B cell (primary cell): Measurements from ENCODE around the gene ATP5F1A. TPM values are rescaled to one million over a fixed set of nuclear protein-coding genes. Genes with fewer than 3 reads are reported as not detected.

ENCODE experiments used
- ATAC-seq: fragments of 200-7000 bp; cut with Tn5 transposase; one replicate; pipeline ENCODE4 v1.10.0; 2021; ENCODE audit warnings: low read depth, mild to moderate bottlenecking, moderate number of reproducible peaks, moderate library complexity
- CTCF ChIA-PET: fragments of 350-600 bp; sonication (Branson Sonifier 250); formaldehyde crosslinking; loops from one replicate; lab custom pipeline; 2021; ENCODE audit warnings: antibody characterized with exemption, inconsistent platforms; lab: Charles Lee
- POLR2A ChIA-PET: fragments of 350-600 bp; sonication (Branson Sonifier 250); formaldehyde crosslinking; loops from one replicate; lab custom pipeline; 2021; ENCODE audit warnings: antibody characterized with exemption; lab: Charles Lee
- DNase-seq: peaks from one replicate; pipeline ENCODE4 v3.0.0; 2013
- H2AFZ ChIP-seq: 2 replicates; pipeline ENCODE4 v1.6.1; 2012; ENCODE audit warnings: mild to moderate bottlenecking, low read depth, low read length; ENCODE audit not compliant: insufficient read depth, poor library complexity, severe bottlenecking
- H3K27ac ChIP-seq, 2 donors: 1 replicate in 1 of 2; 2 replicates in 1 of 2; pipeline ENCODE4 v1.5.1; 2012 to 2013; ENCODE audit warnings: low read length in 2 of 2, mild to moderate bottlenecking in 2 of 2, moderate library complexity in 1 of 2
- H3K27me3 ChIP-seq, 4 experiments: fragments of 200-600 bp in 1 of 4; sonication (generic) in 1 of 4; replicated peaks in 1 of 4; 1 replicate in 2 of 4; 2 replicates in 2 of 4; pipeline versions ENCODE4 v1.6.1 to v1.7.0; 2013 to 2016; ENCODE audit warnings: low read length in 3 of 4, mild to moderate bottlenecking in 2 of 4, mixed read lengths in 1 of 4, moderate library complexity in 1 of 4; ENCODE audit not compliant: insufficient read depth in 4 of 4, control insufficient read depth in 3 of 4; ENCODE audit errors: control extremely low read depth in 1 of 4
- H3K36me3 ChIP-seq, 2 experiments: replicated peaks in 1 of 2; 1 replicate in 1 of 2; 2 replicates in 1 of 2; pipeline versions ENCODE4 v1.6.1 to v1.7.1; 2013; ENCODE audit warnings: low read length in 1 of 2; ENCODE audit not compliant: insufficient read depth in 2 of 2, control insufficient read depth in 1 of 2; ENCODE audit errors: control extremely low read depth in 1 of 2, extremely low read depth in 1 of 2
- H3K4me1 ChIP-seq, 2 donors: fragments of 200-600 bp in 1 of 2; sonication (generic) in 1 of 2; 1 replicate in 1 of 2; 2 replicates in 1 of 2; pipeline versions ENCODE4 v1.5.1 to v1.6.1; 2013 to 2017; ENCODE audit warnings: low read length in 2 of 2; ENCODE audit not compliant: control insufficient read depth in 2 of 2, insufficient read depth in 2 of 2
- H3K4me2 ChIP-seq: replicated peaks from 2 replicates; pipeline ENCODE3; 2012; ENCODE audit warnings: mild to moderate bottlenecking, low read depth, low read length; ENCODE audit not compliant: poor library complexity, severe bottlenecking
- H3K4me3 ChIP-seq, 5 experiments: fragments of 200-600 bp in 1 of 5; sonication (generic) in 1 of 5; 1 replicate in 3 of 5; 2 replicates in 2 of 5; pipeline versions ENCODE4 v1.5.1 to v1.7.0; 2011 to 2016; ENCODE audit warnings: low read length in 4 of 5, mild to moderate bottlenecking in 4 of 5, low read depth in 2 of 5, control low read depth in 1 of 5, moderate library complexity in 1 of 5; ENCODE audit not compliant: insufficient read depth in 1 of 5; ENCODE audit errors: control extremely low read depth in 1 of 5, extremely low read depth in 1 of 5
- H3K79me2 ChIP-seq: fragments of 200-600 bp; sonication (generic); one replicate; pipeline ENCODE4 v1.6.0; 2016; ENCODE audit warnings: low read length; ENCODE audit not compliant: control insufficient read depth, insufficient read depth
- H3K9ac ChIP-seq: fragments of 200-600 bp; sonication (generic); 2 replicates; pipeline ENCODE4 v1.6.1; 2017; ENCODE audit warnings: mild to moderate bottlenecking, low read length, moderate library complexity
- H3K9me3 ChIP-seq, 3 donors: one replicate each; pipeline versions ENCODE4 v1.6.1 to v1.7.1; 2013; ENCODE audit warnings: low read length in 2 of 3; ENCODE audit not compliant: control insufficient read depth in 2 of 3, insufficient read depth in 1 of 3; ENCODE audit errors: control extremely low read depth in 1 of 3
- H4K20me1 ChIP-seq: 2 replicates; pipeline ENCODE4 v1.6.0; 2012; ENCODE audit warnings: mild to moderate bottlenecking, low read length; ENCODE audit not compliant: insufficient read depth, control insufficient read depth, poor library complexity, severe bottlenecking
- H3K27ac Mint-ChIP-seq: one replicate; pipeline ENCODE4 v1.8.0; 2021; ENCODE audit warnings: mixed read lengths
- H3K27me3 Mint-ChIP-seq: one replicate; pipeline ENCODE4 v1.8.0; 2021; ENCODE audit warnings: mixed read lengths
- H3K4me1 Mint-ChIP-seq: one replicate; pipeline ENCODE4 v1.8.0; 2021; ENCODE audit warnings: mixed read lengths
- H3K4me3 Mint-ChIP-seq: one replicate; pipeline ENCODE4 v1.8.0; 2021; ENCODE audit warnings: mixed read lengths
- H3K9me3 Mint-ChIP-seq: one replicate; pipeline ENCODE4 v1.8.0; 2022; ENCODE audit warnings: mixed read lengths; ENCODE audit not compliant: insufficient read depth
- EZH2 ChIP-seq: IDR thresholded peaks from 2 replicates; pipeline ENCODE4 v1.6.1; 2012; ENCODE audit warnings: borderline replicate concordance, low read depth, mild to moderate bottlenecking, moderate library complexity, low read length; ENCODE audit not compliant: insufficient read depth, poor library complexity, severe bottlenecking
- WGBS: methylation state at CpG from one replicate; pipeline ENCODE4 v1.1.5; 2013; ENCODE audit warnings: missing lambda C conversion rate; ENCODE audit not compliant: insufficient coverage; 5-methylcytosine and 5-hydroxymethylcytosine counted together
- intact Hi-C: fragments of 100-400 bp; cut with micrococcal nuclease; formaldehyde crosslinking; loops from one replicate; pipeline ENCODE4 v1.10.0; 2022
- polyA plus RNA-seq: library from polyadenylated mRNA; depleted of rRNA; stranded (reverse); fragments of >200 nt; gene quantifications from 2 replicates; pipeline ENCODE4 v1.2.3, GENCODE V29; 2012
- total RNA-seq, 2 donors: library from RNA; stranded (reverse); fragments of 120-200 nt in 1 of 2; gene quantifications; 1 replicate in 1 of 2; 2 replicates in 1 of 2; pipeline versions ENCODE4 v1.2.3 to v1.2.4, GENCODE V29; 2013 to 2022
- TF ChIP-seq, protein P1 (sequence below): fragments of 200-600 bp; IDR thresholded peaks from one replicate; pipeline ENCODE4 v1.8.0; 2022; ENCODE audit warnings: antibody characterized with exemption, mild to moderate bottlenecking

The ATP5F1A gene
- total and polyA plus RNA-seq, 2 donors (not counting 1 experiment from before 2014, with no cell fraction given) = 225 to 235 TPM

GRCh38 chr18:46053368-46054095, 44.6 kb downstream of the ATP5F1A start:
- H3K36me3 ChIP-seq = no peaks in the 10 kb centered on the region
- Mint-ChIP-seq H3K4me3 (no peak overlapping the region), H3K27me3 (peaks cover 6% of the 10 kb centered on the region), H3K4me1 (no peaks in the 10 kb centered on the region), H3K27ac (no peak overlapping the region), H3K9me3 (no peaks in the 10 kb centered on the region)
- H3K9me3 ChIP-seq = no peaks in the 10 kb centered on the region
- no peak for ATAC-seq
- no peak overlapping the region for H3K9ac ChIP-seq
- no peaks in the 10 kb centered on the region for H3K79me2 ChIP-seq
- DNase-seq = no peak
- POLR2A ChIA-PET = no interaction called here
- no peaks in the 10 kb centered on the region for H3K27me3 ChIP-seq
- H4K20me1 ChIP-seq = no peaks in the 10 kb centered on the region
- intact Hi-C loops = no loop called here
- no peak overlapping the region for H3K27ac ChIP-seq
- CTCF ChIA-PET = interaction anchor here (0.7 to 1.6 kb wide), 2 partner anchors 20 to 398 kb away, joined by 3 read pairs; no protein-coding TSS in a partner anchor
- no peaks in the 10 kb centered on the region for H3K4me1 ChIP-seq
- WGBS = 81% methylated on average over 2 of the region's 6 CpGs
- no peak overlapping the region for H3K4me2 ChIP-seq
- no peak overlapping the region for H3K4me3 ChIP-seq
- H2AFZ ChIP-seq = no peak overlapping the region
- TF ChIP-seq, protein P1, sequence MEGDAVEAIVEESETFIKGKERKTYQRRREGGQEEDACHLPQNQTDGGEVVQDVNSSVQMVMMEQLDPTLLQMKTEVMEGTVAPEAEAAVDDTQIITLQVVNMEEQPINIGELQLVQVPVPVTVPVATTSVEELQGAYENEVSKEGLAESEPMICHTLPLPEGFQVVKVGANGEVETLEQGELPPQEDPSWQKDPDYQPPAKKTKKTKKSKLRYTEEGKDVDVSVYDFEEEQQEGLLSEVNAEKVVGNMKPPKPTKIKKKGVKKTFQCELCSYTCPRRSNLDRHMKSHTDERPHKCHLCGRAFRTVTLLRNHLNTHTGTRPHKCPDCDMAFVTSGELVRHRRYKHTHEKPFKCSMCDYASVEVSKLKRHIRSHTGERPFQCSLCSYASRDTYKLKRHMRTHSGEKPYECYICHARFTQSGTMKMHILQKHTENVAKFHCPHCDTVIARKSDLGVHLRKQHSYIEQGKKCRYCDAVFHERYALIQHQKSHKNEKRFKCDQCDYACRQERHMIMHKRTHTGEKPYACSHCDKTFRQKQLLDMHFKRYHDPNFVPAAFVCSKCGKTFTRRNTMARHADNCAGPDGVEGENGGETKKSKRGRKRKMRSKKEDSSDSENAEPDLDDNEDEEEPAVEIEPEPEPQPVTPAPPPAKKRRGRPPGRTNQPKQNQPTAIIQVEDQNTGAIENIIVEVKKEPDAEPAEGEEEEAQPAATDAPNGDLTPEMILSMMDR = no peak
- no peak for TF ChIP-seq EZH2

GRCh38 chr18:46051731-46052461, 46.2 kb downstream of the ATP5F1A start:
- Histone ChIP-seq H3K79me2 (no peaks in the 10 kb centered on the region), H3K4me3 (no peak overlapping the region), H3K27me3 (no peaks in the 10 kb centered on the region), H3K27ac (no peak overlapping the region), H2AFZ (no peak overlapping the region), H3K9ac (no peak overlapping the region), H3K4me2 (no peak overlapping the region), H3K36me3 (no peaks in the 10 kb centered on the region), H3K4me1 (no peaks in the 10 kb centered on the region), H3K9me3 (no peaks in the 10 kb centered on the region), H4K20me1 (no peaks in the 10 kb centered on the region)
- CTCF ChIA-PET = no interaction called here
- Mint-ChIP-seq H3K4me3 (no peak overlapping the region), H3K4me1 (no peaks in the 10 kb centered on the region), H3K27ac (no peak overlapping the region), H3K9me3 (no peaks in the 10 kb centered on the region), H3K27me3 (peaks cover 6% of the 10 kb centered on the region)
- no peak for ATAC-seq
- TF ChIP-seq, protein P1 = no peak
- TF ChIP-seq EZH2 = no peak
- POLR2A ChIA-PET = no interaction called here
- intact Hi-C loops = no loop called here
- 73% methylated on average over 5 of the region's 6 CpGs for WGBS
- no peak for DNase-seq
